Measurements from ENCODE around the gene EVC2.

The EVC2 gene

DNA sequence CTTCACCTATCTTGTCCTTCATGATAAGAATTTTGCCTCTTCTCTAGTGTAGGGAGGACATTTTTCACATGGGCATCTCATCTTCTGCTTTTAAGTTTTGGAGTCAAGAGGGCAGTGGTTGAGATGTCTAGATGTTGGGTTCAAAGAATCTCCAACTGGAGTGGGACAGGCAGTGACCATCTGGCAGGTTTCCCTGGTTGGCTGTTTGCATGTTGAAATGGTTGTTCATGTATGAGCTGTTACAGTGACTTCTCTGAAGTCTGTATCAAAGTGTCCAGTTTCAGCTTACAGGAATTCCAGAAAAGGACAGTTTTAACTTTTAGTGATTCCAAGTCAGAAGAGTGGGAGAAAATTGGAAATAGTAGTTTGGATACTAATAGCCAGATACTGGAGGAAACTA lies 192.7 kb downstream of the EVC2 start:
- no peaks in the 10 kb centered on the region for H3K4me1 Mint-ChIP-seq
- H3K36me3 Mint-ChIP-seq: no peaks in the 10 kb centered on the region
- H3K27ac Mint-ChIP-seq: no peak overlapping the region
- DNase-seq (ENCODE audit: low spot score in 2 of 2): no peak
- no peak for ATAC-seq (ENCODE audit: low read depth)
- H3K27me3 Mint-ChIP-seq: no peaks in the 10 kb centered on the region
- H3K4me3 Mint-ChIP-seq: no peak overlapping the region
- peaks cover 2% of the 10 kb centered on the region for H3K9me3 Mint-ChIP-seq

Data from memory B cell (primary cell).